Measurements from ENCODE around the gene PRR9. TPM values are rescaled to one million over a fixed set of nuclear protein-coding genes. Genes with fewer than 3 reads are reported as not detected.

The PRR9 gene
- total RNA-seq, 1 donor from 2014 or later: not detected

GRCh38 chr1:153190373-153190772, 27.0 kb upstream of the PRR9 start:
- peak; percentile 16 for TF ChIP-seq CTCF (IDR thresholded peaks at IDR 0.05; ENCODE audit: unreplicated experiment)
- H3K9me3 Mint-ChIP-seq (ENCODE audit: unreplicated experiment): no peaks in the 10 kb centered on the region
- no peaks in the 10 kb centered on the region for H3K27me3 Mint-ChIP-seq (ENCODE audit: unreplicated experiment)
- no peak overlapping the region for H3K4me3 Mint-ChIP-seq (ENCODE audit: unreplicated experiment)
- H3K4me1 Mint-ChIP-seq (ENCODE audit: unreplicated experiment): no peaks in the 10 kb centered on the region
- no peak for DNase-seq (ENCODE audit: low spot score)
- H3K36me3 Mint-ChIP-seq (ENCODE audit: low read depth, unreplicated experiment): no peaks in the 10 kb centered on the region
- no peak overlapping the region for H3K27ac Mint-ChIP-seq (ENCODE audit: unreplicated experiment)

GRCh38 chr1:153192697-153193096, 24.7 kb upstream of the PRR9 start:
- no peak overlapping the region for H3K27ac Mint-ChIP-seq (ENCODE audit: unreplicated experiment)
- H3K4me3 Mint-ChIP-seq (ENCODE audit: unreplicated experiment): no peak overlapping the region
- H3K36me3 Mint-ChIP-seq (ENCODE audit: low read depth, unreplicated experiment): no peaks in the 10 kb centered on the region
- H3K9me3 Mint-ChIP-seq (ENCODE audit: unreplicated experiment): no peaks in the 10 kb centered on the region
- TF ChIP-seq CTCF (IDR thresholded peaks at IDR 0.05; ENCODE audit: unreplicated experiment): peak; percentile 31
- peak; percentile 58 for DNase-seq (ENCODE audit: low spot score)
- no peaks in the 10 kb centered on the region for H3K4me1 Mint-ChIP-seq (ENCODE audit: unreplicated experiment)
- peaks cover 2% of the 10 kb centered on the region for H3K27me3 Mint-ChIP-seq (ENCODE audit: unreplicated experiment)

- Mint-ChIP-seq H3K36me3 (ENCODE audit: low read depth, unreplicated experiment) (no peaks in the 10 kb centered on the region), H3K9me3 (ENCODE audit: unreplicated experiment) (no peaks in the 10 kb centered on the region)
Measured at GRCh38 chr1:153194331-153195050, 22.9 kb upstream of the PRR9 start.

GRCh38 chr1:153195216-153195615, 22.2 kb upstream of the PRR9 start:
- H3K36me3 Mint-ChIP-seq (ENCODE audit: low read depth, unreplicated experiment): no peaks in the 10 kb centered on the region
- H3K27me3 Mint-ChIP-seq (ENCODE audit: unreplicated experiment): peaks cover 2% of the 10 kb centered on the region
- H3K4me3 Mint-ChIP-seq (ENCODE audit: unreplicated experiment): no peak overlapping the region
- no peaks in the 10 kb centered on the region for H3K4me1 Mint-ChIP-seq (ENCODE audit: unreplicated experiment)
- no peaks in the 10 kb centered on the region for H3K9me3 Mint-ChIP-seq (ENCODE audit: unreplicated experiment)
- no peak for DNase-seq (ENCODE audit: low spot score)
- no peak for TF ChIP-seq CTCF (IDR thresholded peaks at IDR 0.05; ENCODE audit: unreplicated experiment)
- H3K27ac Mint-ChIP-seq (ENCODE audit: unreplicated experiment): no peak overlapping the region

More at GRCh38 chr1:153194331-153195050, 22.9 kb upstream of the PRR9 start:
- DNase-seq (ENCODE audit: low spot score): no peak
- Mint-ChIP-seq H3K27me3 (ENCODE audit: unreplicated experiment) (peaks cover 2% of the 10 kb centered on the region), H3K27ac (ENCODE audit: unreplicated experiment) (no peak overlapping the region), H3K4me1 (ENCODE audit: unreplicated experiment) (no peaks in the 10 kb centered on the region), H3K4me3 (ENCODE audit: unreplicated experiment) (no peak overlapping the region)
- no peak for TF ChIP-seq CTCF (IDR thresholded peaks at IDR 0.05; ENCODE audit: unreplicated experiment)

GRCh38 chr1:153202006-153202405, 15.4 kb upstream of the PRR9 start:
- no peak for TF ChIP-seq CTCF (IDR thresholded peaks at IDR 0.05; ENCODE audit: unreplicated experiment)
- Mint-ChIP-seq H3K27ac (ENCODE audit: unreplicated experiment) (no peak overlapping the region), H3K4me1 (ENCODE audit: unreplicated experiment) (no peaks in the 10 kb centered on the region), H3K4me3 (ENCODE audit: unreplicated experiment) (no peak overlapping the region), H3K36me3 (ENCODE audit: low read depth, unreplicated experiment) (no peaks in the 10 kb centered on the region), H3K27me3 (ENCODE audit: unreplicated experiment) (peaks cover 4% of the 10 kb centered on the region), H3K9me3 (ENCODE audit: unreplicated experiment) (no peaks in the 10 kb centered on the region)
- no peak for DNase-seq (ENCODE audit: low spot score)
